ENCODE results near the gene RAPGEF1.

The RAPGEF1 gene

GRCh38 chr9:131583836-131584555 lies 155.9 kb downstream of the RAPGEF1 start:
- Histone ChIP-seq H3K4me1 (ENCODE audit: control insufficient read depth in 1 of 2, insufficient read depth in 2 of 2, low read length in 2 of 2) (no peaks in the 10 kb centered on the region), H3K9me3 (ENCODE audit: control insufficient read depth in 1 of 2, low read length in 2 of 2) (no peaks in the 10 kb centered on the region), H3K4me3 (ENCODE audit: low read depth in 1 of 2, low read length in 2 of 2) (no peak overlapping the region), H3K27ac (ENCODE audit: low read length) (no peak overlapping the region), H3K36me3 (ENCODE audit: control insufficient read depth in 1 of 2, insufficient read depth in 2 of 2, low read length in 2 of 2) (peaks cover 49 to 77% of the 10 kb centered on the region in 2 donors), H3K27me3 (ENCODE audit: low read depth, low read length) (no peaks in the 10 kb centered on the region)

DNA sequence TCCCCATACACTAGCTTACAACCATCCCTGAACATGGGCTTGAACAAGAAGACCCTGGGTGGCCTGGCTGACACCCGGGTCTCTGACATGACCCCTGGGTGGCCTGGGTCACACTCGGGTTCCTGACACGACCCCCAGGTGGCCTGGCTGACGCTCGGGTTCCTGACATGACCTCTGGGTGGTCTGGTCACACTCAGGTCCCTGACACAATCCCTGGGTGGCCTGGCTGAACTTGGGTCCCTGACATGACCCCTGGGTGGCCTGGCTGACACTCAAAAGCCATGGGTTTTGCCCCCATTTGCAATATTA lies 156.6 kb downstream of the RAPGEF1 start:
- H3K27ac ChIP-seq (ENCODE audit: low read length), result no peak overlapping the region
- no peaks in the 10 kb centered on the region for H3K27me3 ChIP-seq (ENCODE audit: low read depth, low read length)
- H3K36me3 ChIP-seq (ENCODE audit: control insufficient read depth in 1 of 2, insufficient read depth in 2 of 2, low read length in 2 of 2), result peaks cover 42 to 77% of the 10 kb centered on the region in 2 donors
- no peak overlapping the region for H3K4me3 ChIP-seq (ENCODE audit: low read depth in 1 of 2, low read length in 2 of 2)
- no peaks in the 10 kb centered on the region for H3K4me1 ChIP-seq (ENCODE audit: control insufficient read depth in 1 of 2, insufficient read depth in 2 of 2, low read length in 2 of 2)
- H3K9me3 ChIP-seq (ENCODE audit: control insufficient read depth in 1 of 2, low read length in 2 of 2), result no peaks in the 10 kb centered on the region

DNA sequence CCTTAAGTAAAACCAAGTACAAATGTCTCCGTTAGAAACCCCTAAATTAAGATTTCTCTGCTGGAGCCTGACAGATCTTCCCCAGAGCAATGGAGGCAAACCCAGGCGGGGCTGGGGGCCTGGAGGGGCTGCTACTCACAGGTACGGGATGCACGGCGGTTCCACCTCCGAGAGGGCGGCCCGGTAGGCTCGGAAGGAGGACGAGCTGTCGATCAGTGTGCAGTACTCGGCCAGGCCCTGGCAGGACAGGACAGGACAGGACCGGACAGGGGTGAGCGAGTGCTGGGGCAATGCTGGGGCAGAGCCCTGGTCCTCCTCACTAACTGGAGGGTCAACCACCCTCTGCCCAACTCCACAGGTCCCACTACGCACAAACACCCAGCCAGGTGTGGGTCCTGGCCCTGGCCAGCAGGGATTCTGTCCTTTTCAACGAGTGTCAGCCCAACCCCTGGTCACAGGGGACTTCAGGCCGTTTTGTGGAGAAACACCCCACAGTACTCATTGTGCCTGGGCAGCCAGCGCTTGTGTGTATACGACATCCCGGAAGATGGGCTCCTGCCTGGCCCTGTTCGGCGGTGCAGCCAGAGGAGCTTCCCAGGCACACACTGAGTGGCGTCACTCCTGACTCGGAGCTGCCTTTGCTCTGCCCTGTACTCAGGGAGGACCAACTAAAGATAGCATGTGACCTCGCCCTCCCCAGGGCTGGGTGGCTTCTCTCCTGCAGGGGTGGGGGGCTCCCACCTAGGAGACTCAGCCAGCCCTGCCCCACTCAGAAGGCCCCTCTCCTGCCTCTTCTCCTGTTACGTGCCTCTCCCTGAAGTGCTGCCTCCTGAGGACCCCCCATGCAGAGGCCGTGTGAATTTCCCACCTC lies 157.2 kb downstream of the RAPGEF1 start:
- Histone ChIP-seq H3K36me3 (ENCODE audit: control insufficient read depth in 1 of 2, insufficient read depth in 2 of 2, low read length in 2 of 2) (peaks cover 36 to 77% of the 10 kb centered on the region in 2 donors), H3K4me3 (ENCODE audit: low read depth in 1 of 2, low read length in 2 of 2) (no peak overlapping the region), H3K9me3 (ENCODE audit: control insufficient read depth in 1 of 2, low read length in 2 of 2) (no peaks in the 10 kb centered on the region), H3K27me3 (ENCODE audit: low read depth, low read length) (no peaks in the 10 kb centered on the region), H3K27ac (ENCODE audit: low read length) (no peak overlapping the region), H3K4me1 (ENCODE audit: control insufficient read depth in 1 of 2, insufficient read depth in 2 of 2, low read length in 2 of 2) (no peaks in the 10 kb centered on the region)

GRCh38 chr9:131582056-131582455 lies 157.8 kb downstream of the RAPGEF1 start:
- H3K4me1 ChIP-seq (ENCODE audit: control insufficient read depth in 1 of 2, insufficient read depth in 2 of 2, low read length in 2 of 2), result no peaks in the 10 kb centered on the region
- no peaks in the 10 kb centered on the region for H3K9me3 ChIP-seq (ENCODE audit: control insufficient read depth in 1 of 2, low read length in 2 of 2)
- H3K27ac ChIP-seq (ENCODE audit: low read length), result no peak overlapping the region
- H3K4me3 ChIP-seq (ENCODE audit: low read depth in 1 of 2, low read length in 2 of 2), result no peak overlapping the region
- H3K27me3 ChIP-seq (ENCODE audit: low read depth, low read length), result no peaks in the 10 kb centered on the region
- H3K36me3 ChIP-seq (ENCODE audit: control insufficient read depth in 1 of 2, insufficient read depth in 2 of 2, low read length in 2 of 2), result peaks cover 29 to 79% of the 10 kb centered on the region in 2 donors

DNA sequence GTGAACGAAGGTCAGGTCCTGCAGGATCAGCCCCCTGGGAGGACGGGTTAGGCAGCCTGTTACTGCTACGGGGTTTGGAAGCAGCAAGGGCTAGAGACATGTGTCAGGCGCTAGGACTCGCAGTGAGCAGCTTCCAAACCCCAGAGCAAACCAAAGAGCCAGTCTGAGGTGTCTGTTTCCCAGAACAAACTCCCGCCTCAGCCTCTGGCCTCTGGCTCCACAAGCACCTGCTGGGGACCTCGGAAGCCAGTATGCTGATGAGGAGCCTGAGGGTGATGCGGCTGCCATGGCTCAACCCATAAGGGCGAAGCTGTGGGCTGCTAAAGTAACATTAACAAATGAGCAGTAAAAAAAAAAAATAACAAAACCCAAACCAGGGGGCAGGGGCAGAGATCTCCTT lies 159.5 kb downstream of the RAPGEF1 start:
- Histone ChIP-seq H3K27me3 (ENCODE audit: low read depth, low read length) (no peaks in the 10 kb centered on the region), H3K4me3 (ENCODE audit: low read depth in 1 of 2, low read length in 2 of 2) (no peak overlapping the region), H3K27ac (ENCODE audit: low read length) (no peak overlapping the region), H3K9me3 (ENCODE audit: control insufficient read depth in 1 of 2, low read length in 2 of 2) (no peaks in the 10 kb centered on the region), H3K36me3 (ENCODE audit: control insufficient read depth in 1 of 2, insufficient read depth in 2 of 2, low read length in 2 of 2) (peaks cover 29 to 90% of the 10 kb centered on the region in 2 donors), H3K4me1 (ENCODE audit: control insufficient read depth in 1 of 2, insufficient read depth in 2 of 2, low read length in 2 of 2) (no peaks in the 10 kb centered on the region)

GRCh38 chr9:131579789-131580211 lies 160.1 kb downstream of the RAPGEF1 start:
- Histone ChIP-seq H3K4me3 (ENCODE audit: low read depth in 1 of 2, low read length in 2 of 2) (no peak overlapping the region), H3K27me3 (ENCODE audit: low read depth, low read length) (no peaks in the 10 kb centered on the region), H3K4me1 (ENCODE audit: control insufficient read depth in 1 of 2, insufficient read depth in 2 of 2, low read length in 2 of 2) (no peaks in the 10 kb centered on the region), H3K9me3 (ENCODE audit: control insufficient read depth in 1 of 2, low read length in 2 of 2) (no peaks in the 10 kb centered on the region), H3K36me3 (ENCODE audit: control insufficient read depth in 1 of 2, insufficient read depth in 2 of 2, low read length in 2 of 2) (peaks cover 26 to 91% of the 10 kb centered on the region in 2 donors), H3K27ac (ENCODE audit: low read length) (no peak overlapping the region)

DNA sequence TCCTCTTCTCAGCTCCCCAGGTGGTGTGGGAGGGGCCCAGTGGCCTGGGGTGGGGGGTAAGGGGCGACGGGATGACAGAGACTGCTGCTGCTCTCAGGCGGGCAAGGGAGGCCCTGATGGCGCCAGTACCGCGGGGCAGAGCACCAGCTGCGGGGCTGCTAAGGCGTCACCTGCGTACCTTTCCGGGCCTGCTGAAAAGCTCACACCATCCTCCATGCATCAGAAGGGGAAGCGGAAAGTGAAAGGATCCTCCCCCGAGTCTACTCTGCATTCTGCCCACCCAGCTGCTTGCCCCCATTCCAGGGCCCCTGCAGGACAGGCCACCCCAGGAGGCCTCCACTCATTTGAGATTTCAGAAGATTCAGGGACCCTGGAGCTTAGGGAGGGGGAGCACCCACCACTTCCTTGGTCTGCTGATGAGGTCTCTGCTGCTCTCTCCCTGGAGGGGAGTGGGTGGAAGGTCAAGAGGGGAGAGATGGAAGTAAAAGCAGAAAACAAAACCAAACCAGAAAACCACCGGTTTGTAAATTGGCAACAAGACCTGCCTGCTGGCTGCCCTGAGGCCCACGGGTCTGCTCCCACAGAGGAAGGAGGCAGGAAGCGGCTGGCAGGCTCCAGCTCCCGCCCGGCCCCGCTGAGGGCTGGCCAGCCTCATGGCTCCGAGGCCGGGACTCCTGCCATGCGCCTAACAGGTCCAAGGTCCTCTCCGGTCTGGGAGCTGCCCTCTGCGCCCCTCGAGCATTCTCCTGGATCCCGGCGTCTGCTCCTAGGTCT lies 161.0 kb downstream of the RAPGEF1 start:
- Histone ChIP-seq H3K27ac (ENCODE audit: low read length) (no peak overlapping the region), H3K4me1 (ENCODE audit: control insufficient read depth in 1 of 2, insufficient read depth in 2 of 2, low read length in 2 of 2) (no peaks in the 10 kb centered on the region), H3K27me3 (ENCODE audit: low read depth, low read length) (no peaks in the 10 kb centered on the region), H3K9me3 (ENCODE audit: control insufficient read depth in 1 of 2, low read length in 2 of 2) (no peaks in the 10 kb centered on the region), H3K4me3 (ENCODE audit: low read depth in 1 of 2, low read length in 2 of 2) (no peak overlapping the region), H3K36me3 (ENCODE audit: control insufficient read depth in 1 of 2, insufficient read depth in 2 of 2, low read length in 2 of 2) (peaks cover 22 to 82% of the 10 kb centered on the region in 2 donors)

GRCh38 chr9:131578021-131578420 lies 161.9 kb downstream of the RAPGEF1 start:
- no peak overlapping the region for H3K4me3 ChIP-seq (ENCODE audit: low read depth in 1 of 2, low read length in 2 of 2)
- no peaks in the 10 kb centered on the region for H3K9me3 ChIP-seq (ENCODE audit: control insufficient read depth in 1 of 2, low read length in 2 of 2)
- H3K4me1 ChIP-seq (ENCODE audit: control insufficient read depth in 1 of 2, insufficient read depth in 2 of 2, low read length in 2 of 2), result no peaks in the 10 kb centered on the region
- H3K36me3 ChIP-seq (ENCODE audit: control insufficient read depth in 1 of 2, insufficient read depth in 2 of 2, low read length in 2 of 2), result peaks cover 16 to 74% of the 10 kb centered on the region in 2 donors
- H3K27me3 ChIP-seq (ENCODE audit: low read depth, low read length), result no peaks in the 10 kb centered on the region
- no peak overlapping the region for H3K27ac ChIP-seq (ENCODE audit: low read length)

DNA sequence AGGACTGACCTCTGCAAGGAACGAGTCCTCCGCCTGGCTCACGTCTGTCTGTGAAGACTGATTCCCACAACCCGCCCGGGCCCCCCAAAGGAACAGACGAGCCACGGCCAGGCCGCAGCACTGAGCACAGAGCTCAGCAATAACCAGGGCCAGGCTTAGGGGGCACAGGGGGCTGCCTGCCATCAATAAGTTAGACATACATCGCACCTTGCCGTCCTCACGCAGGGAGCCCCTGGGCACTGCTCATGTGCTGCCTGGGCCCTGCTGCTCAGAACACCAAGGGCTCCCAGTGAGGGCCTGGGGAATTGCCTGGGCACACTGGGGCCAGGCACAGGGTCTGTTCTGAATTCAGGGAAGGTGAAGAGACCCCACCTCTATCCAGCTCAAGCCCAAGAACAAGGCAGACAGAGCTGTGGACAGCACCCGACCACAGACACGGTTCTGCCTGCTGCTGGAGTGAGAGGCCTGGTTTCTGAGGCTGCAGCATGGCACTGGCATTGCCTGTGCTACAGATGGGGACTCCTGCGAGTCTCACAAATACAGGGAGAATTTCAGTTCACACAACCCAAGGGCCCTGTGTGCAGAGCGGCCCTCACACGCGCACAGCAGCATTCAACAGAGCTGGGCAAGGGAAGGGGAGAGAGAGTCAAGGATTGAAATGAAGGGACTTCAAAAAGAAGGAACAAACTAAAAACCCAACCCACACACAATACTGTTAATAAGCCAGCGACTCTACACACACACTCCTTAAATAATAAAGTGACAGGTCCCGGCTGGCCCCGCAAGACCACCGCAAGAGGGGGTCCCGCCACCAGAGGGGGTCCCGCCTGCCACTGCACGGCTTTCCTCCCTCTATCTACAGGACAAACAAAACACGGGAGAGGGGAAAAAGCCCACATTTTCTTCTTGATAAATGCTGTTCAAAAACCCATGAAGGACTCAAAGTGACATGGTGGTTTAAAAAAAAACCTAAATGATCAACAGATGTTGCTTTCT lies 162.6 kb downstream of the RAPGEF1 start:
- H3K9me3 ChIP-seq (ENCODE audit: control insufficient read depth in 1 of 2, low read length in 2 of 2), result no peaks in the 10 kb centered on the region
- no peaks in the 10 kb centered on the region for H3K27me3 ChIP-seq (ENCODE audit: low read depth, low read length)
- H3K36me3 ChIP-seq (ENCODE audit: control insufficient read depth in 1 of 2, insufficient read depth in 2 of 2, low read length in 2 of 2), result peaks cover 16 to 66% of the 10 kb centered on the region in 2 donors
- no peak overlapping the region for H3K4me3 ChIP-seq (ENCODE audit: low read depth in 1 of 2, low read length in 2 of 2)
- no peaks in the 10 kb centered on the region for H3K4me1 ChIP-seq (ENCODE audit: control insufficient read depth in 1 of 2, insufficient read depth in 2 of 2, low read length in 2 of 2)
- H3K27ac ChIP-seq (ENCODE audit: low read length), result no peak overlapping the region

DNA sequence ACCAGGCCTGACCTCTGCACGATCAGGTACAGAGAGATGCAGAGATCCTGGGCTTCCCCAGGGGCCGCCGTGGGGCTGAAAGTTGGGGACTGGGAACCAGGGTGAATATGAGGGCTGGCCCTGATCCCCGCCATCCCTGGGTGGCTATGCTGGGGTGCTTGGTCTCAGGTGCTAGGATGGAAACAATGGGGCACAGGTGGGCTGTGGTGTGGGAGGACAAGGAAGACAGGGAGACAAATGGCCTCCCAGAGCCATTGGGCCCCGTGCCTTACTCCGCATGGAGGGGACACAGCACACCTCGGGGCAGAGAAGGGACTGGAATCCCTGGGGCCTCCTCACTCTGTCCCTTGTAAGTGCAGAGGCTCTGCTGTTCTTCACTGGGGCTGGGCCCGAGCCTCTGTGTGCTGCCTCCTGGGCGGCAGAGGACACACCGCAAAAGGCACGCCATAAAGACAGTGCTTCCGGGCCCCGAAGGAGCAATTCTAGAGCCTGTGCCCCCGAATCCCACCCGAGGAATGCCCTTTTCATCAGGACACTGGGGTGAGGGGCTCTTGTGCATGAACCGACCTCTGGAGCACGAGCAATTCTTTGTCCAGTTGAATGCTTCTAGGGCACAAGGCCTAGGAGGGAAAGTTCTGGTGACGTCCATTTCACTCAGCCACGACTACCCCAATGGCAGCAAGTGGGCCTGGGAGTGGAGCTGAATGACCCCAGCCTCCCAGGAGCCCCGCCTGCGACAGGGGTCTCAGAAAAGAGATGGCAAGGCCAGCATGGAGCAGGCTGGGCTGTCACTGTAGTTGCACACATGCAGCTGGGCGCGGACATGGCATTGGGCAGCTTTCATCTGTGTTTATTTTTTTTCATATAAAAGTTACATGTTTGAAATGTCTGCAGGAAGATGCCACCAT lies 163.7 kb downstream of the RAPGEF1 start:
- Histone ChIP-seq H3K4me3 (ENCODE audit: low read depth in 1 of 2, low read length in 2 of 2) (no peak overlapping the region), H3K27me3 (ENCODE audit: low read depth, low read length) (no peaks in the 10 kb centered on the region), H3K36me3 (ENCODE audit: control insufficient read depth in 1 of 2, insufficient read depth in 2 of 2, low read length in 2 of 2) (peaks cover 9 to 58% of the 10 kb centered on the region in 2 donors), H3K4me1 (ENCODE audit: control insufficient read depth in 1 of 2, insufficient read depth in 2 of 2, low read length in 2 of 2) (no peaks in the 10 kb centered on the region), H3K27ac (ENCODE audit: low read length) (no peak overlapping the region), H3K9me3 (ENCODE audit: control insufficient read depth in 1 of 2, low read length in 2 of 2) (no peaks in the 10 kb centered on the region)
